HEK293T (cell line): ENCODE results near the gene SKIC8.

Source experiments
- BHLHE40 ChIP-seq: fragments of 450-650 bp; IDR thresholded peaks from 2 replicates; pipeline ENCODE4 v1.6.1; 2016; ENCODE audit warnings: mild to moderate bottlenecking, moderate library complexity, borderline replicate concordance
- CTBP1 ChIP-seq: fragments of 450-650 bp; IDR thresholded peaks from 2 replicates; pipeline ENCODE4 v1.6.1; 2016; ENCODE audit warnings: borderline replicate concordance
- FOXA1 ChIP-seq: fragments of 450-650 bp; IDR thresholded peaks from 2 replicates; pipeline ENCODE4 v1.6.1; 2016; ENCODE audit warnings: mild to moderate bottlenecking
- FOXK2 ChIP-seq: fragments of 450-650 bp; IDR thresholded peaks from 2 replicates; pipeline ENCODE4 v1.6.1; 2016; ENCODE audit warnings: mild to moderate bottlenecking
- FOXM1 ChIP-seq: fragments of 450-650 bp; IDR thresholded peaks from 2 replicates; pipeline ENCODE4 v1.6.1; 2017; ENCODE audit warnings: mild to moderate bottlenecking, borderline replicate concordance
- L3MBTL2 ChIP-seq: fragments of 450-650 bp; conservative IDR thresholded peaks from 2 replicates; pipeline ENCODE4 v1.6.1; 2016; ENCODE audit warnings: mild to moderate bottlenecking
- NFRKB ChIP-seq: fragments of 450-650 bp; IDR thresholded peaks from 2 replicates; pipeline ENCODE4 v1.6.1; 2016; ENCODE audit warnings: mild to moderate bottlenecking, moderate library complexity
- SP1 ChIP-seq: fragments of 450-650 bp; IDR thresholded peaks from 2 replicates; pipeline ENCODE4 v1.6.1; 2017
- SUZ12 ChIP-seq: fragments of 450-650 bp; IDR thresholded peaks from 2 replicates; pipeline ENCODE4 v1.6.1; 2016; ENCODE audit warnings: mild to moderate bottlenecking
- TARDBP ChIP-seq: fragments of 450-650 bp; IDR thresholded peaks from 2 replicates; pipeline ENCODE4 v1.6.1; 2016
- ZNF384 ChIP-seq: fragments of 450-650 bp; IDR thresholded peaks from 2 replicates; pipeline ENCODE4 v1.6.1; 2016

DNA sequence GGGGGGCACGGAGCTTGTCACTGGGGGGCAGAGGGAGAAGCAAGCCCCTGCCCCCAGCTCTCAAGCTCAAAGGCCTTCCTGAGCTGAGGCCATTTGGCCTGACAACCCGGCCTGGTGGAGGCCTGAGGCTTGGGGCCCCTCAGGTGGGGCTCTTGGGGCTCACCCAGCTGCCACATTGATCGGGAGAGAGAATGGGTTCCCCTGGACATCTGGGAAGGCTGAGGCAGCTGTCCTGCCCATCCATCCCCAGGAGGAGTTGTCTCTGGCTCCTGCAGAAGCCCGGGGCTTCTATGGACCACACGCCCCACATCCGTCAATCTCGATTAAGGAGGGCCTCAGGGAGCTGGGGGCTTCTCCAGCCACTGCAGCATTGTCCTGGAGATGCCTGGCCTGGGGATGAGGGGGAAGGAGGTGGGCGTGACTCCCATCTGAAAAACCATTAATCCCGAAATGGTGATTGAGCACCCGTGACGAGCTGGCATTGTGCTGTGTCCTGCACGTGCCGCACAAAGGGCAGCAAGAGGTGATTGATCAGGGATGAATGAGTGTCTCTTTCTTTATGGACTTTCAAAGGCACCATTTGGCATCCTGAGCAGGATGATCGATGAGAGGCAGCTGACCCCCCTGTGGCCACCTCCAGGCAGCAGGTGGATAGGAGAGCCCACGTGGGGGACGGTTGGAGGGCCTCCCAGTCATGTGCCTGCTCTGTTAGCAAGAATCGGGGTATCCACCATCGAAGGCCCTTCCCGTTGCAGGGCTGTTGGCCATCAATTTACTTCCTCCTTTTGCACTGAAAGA lies 23.5 kb upstream of the SKIC8 start:
- no peak for TF ChIP-seq L3MBTL2
- no peak for TF ChIP-seq FOXM1
- no peak for TF ChIP-seq SP1
- no peak for TF ChIP-seq FOXA1
- no peak for TF ChIP-seq BHLHE40
- no peak for TF ChIP-seq TARDBP
- TF ChIP-seq CTBP1: no peak
- no peak for TF ChIP-seq SUZ12
- no peak for TF ChIP-seq ZNF384
- TF ChIP-seq FOXK2: no peak
- TF ChIP-seq NFRKB: no peak
